ENCODE measurements around the gene CNRIP1.

GRCh38 chr2:68250652-68251186 lies 69.0 kb downstream of the CNRIP1 start:
- no peak for TF ChIP-seq CTCF (IDR thresholded peaks at IDR 0.05 in 4 of 5, conservative IDR thresholded peaks at IDR 0.05 in 1 of 5)
- no peak for TF ChIP-seq POLR2A (IDR thresholded peaks at IDR 0.05)

Data from gastrocnemius medialis (tissue), 4 donors.